Activated CD8-positive, alpha-beta memory T cell treated with anti-CD3 and anti-CD28 coated beads, Interleukin-2, amount 50 U/mL, for 4 hours (primary cell): ENCODE results near the gene PLXNC1.

Experiments used
- DNase-seq: peaks from one replicate; pipeline ENCODE4 v3.0.0-alpha.2; 2020

The PLXNC1 gene

GRCh38 chr12:94207849-94208621, 59.7 kb downstream of the PLXNC1 start:
- DNase-seq = peak; percentile 18

- DNase-seq = no peak
Observed at GRCh38 chr12:94208622-94208966, 60.2 kb downstream of the PLXNC1 start.

GRCh38 chr12:94209240-94209639, 60.9 kb downstream of the PLXNC1 start:
- no peak for DNase-seq

- no peak for DNase-seq
Observed at GRCh38 chr12:94211021-94211420, 62.6 kb downstream of the PLXNC1 start.

GRCh38 chr12:94218233-94218632, 69.9 kb downstream of the PLXNC1 start:
- no peak for DNase-seq

- DNase-seq = no peak
Observed at GRCh38 chr12:94219622-94220302, 71.4 kb downstream of the PLXNC1 start.

- DNase-seq = no peak
Observed at GRCh38 chr12:94220804-94221203, 72.4 kb downstream of the PLXNC1 start.

GRCh38 chr12:94222351-94223084, 74.1 kb downstream of the PLXNC1 start:
- no peak for DNase-seq

- DNase-seq = no peak
Observed at GRCh38 chr12:94223842-94224241, 75.5 kb downstream of the PLXNC1 start.

GRCh38 chr12:94225506-94225905, 77.1 kb downstream of the PLXNC1 start:
- DNase-seq = no peak

- no peak for DNase-seq
Observed at GRCh38 chr12:94225947-94226630, 77.7 kb downstream of the PLXNC1 start.

GRCh38 chr12:94227066-94227465, 78.7 kb downstream of the PLXNC1 start:
- DNase-seq = no peak

- DNase-seq = no peak
Observed at GRCh38 chr12:94228488-94228907, 80.1 kb downstream of the PLXNC1 start.

GRCh38 chr12:94229902-94230301, 81.5 kb downstream of the PLXNC1 start:
- DNase-seq = no peak

- DNase-seq = no peak
Observed at GRCh38 chr12:94230357-94230905, 82.1 kb downstream of the PLXNC1 start.

- no peak for DNase-seq
Observed at GRCh38 chr12:94231709-94232108, 83.3 kb downstream of the PLXNC1 start.

GRCh38 chr12:94235848-94236247, 87.5 kb downstream of the PLXNC1 start:
- DNase-seq = no peak

GRCh38 chr12:94239332-94239993, 91.1 kb downstream of the PLXNC1 start:
- DNase-seq = no peak

GRCh38 chr12:94240171-94240570, 91.8 kb downstream of the PLXNC1 start:
- no peak for DNase-seq

GRCh38 chr12:94242901-94243300, 94.5 kb downstream of the PLXNC1 start:
- no peak for DNase-seq

- peak; percentile 35 for DNase-seq
Observed at GRCh38 chr12:94244165-94245133, 96.1 kb downstream of the PLXNC1 start.
